ENCODE measurements around the gene AVPR1B.
"Not testable (repeated sequence)": the region's sequence is repeated elsewhere in the genome, so short reads cannot be mapped to it uniquely, and the experiment has no call there.

AVPR1B gene

DNA sequence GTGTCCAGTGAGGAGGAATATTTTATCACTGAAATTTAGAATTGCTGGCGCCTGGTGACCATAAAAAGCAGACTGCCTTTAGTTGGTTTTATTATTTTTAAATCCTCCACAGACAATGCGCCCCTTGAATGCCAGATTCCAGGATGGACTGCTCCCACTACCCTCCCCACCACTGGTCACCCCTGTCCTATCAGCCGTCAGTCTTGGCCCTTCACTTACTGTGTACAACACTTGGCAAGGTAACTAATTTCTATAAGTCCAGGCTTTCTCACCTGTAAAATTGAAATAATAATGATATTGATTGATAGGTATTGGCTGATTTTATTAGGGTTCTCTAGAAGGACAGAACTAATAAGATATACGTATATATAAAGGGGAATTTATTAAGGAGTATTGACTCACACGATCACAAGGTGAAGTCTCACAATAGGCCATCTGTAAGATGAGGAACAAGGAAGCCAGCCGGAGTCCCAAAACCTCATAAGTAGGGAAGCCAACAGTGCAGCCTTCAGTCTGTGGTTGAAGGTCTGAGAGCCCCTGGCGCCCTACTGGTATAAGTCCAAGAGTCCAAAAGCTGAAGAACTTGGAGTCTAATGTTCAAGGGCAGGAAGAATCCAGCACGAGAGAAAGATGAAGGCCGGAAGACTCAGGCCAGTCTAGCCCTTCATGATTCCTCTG, 46.4 kb downstream of the AVPR1B start:
- H3K4me1 ChIP-seq, result no peaks in the 10 kb centered on the region
- TF ChIP-seq, protein P1, sequence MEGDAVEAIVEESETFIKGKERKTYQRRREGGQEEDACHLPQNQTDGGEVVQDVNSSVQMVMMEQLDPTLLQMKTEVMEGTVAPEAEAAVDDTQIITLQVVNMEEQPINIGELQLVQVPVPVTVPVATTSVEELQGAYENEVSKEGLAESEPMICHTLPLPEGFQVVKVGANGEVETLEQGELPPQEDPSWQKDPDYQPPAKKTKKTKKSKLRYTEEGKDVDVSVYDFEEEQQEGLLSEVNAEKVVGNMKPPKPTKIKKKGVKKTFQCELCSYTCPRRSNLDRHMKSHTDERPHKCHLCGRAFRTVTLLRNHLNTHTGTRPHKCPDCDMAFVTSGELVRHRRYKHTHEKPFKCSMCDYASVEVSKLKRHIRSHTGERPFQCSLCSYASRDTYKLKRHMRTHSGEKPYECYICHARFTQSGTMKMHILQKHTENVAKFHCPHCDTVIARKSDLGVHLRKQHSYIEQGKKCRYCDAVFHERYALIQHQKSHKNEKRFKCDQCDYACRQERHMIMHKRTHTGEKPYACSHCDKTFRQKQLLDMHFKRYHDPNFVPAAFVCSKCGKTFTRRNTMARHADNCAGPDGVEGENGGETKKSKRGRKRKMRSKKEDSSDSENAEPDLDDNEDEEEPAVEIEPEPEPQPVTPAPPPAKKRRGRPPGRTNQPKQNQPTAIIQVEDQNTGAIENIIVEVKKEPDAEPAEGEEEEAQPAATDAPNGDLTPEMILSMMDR (IDR thresholded peaks at IDR 0.05; ENCODE audit: low read depth, low read length), result no peak
- DNase-seq, result no peak
- no peaks in the 10 kb centered on the region for H3K9me3 ChIP-seq
- H3K4me3 ChIP-seq (ENCODE audit: low read depth, low read length), result no peak overlapping the region
- no peaks in the 10 kb centered on the region for H3K36me3 ChIP-seq
- peaks cover 19% of the 10 kb centered on the region for H3K27me3 ChIP-seq

DNA sequence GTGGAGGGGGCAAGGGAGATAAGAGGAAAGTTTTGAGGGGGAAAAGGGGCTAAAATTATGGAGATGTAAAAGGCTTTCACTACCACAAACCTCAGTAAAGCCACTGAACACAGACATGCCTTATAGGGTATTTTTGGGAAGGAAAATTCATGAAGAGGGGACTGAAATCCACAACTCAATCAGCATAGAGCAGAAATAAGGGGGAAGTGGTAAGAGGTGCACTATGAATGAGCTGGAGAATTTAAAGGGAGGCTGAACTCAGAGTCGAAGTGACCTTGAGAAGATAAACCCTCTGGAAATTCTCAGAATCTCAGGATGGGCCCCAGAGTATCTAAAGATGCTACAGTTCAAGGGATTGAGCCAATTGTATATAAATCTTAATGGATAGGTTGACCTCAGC, 48.9 kb downstream of the AVPR1B start:
- TF ChIP-seq, protein P1 (IDR thresholded peaks at IDR 0.05; ENCODE audit: low read depth, low read length), result no peak
- Histone ChIP-seq H3K4me3 (ENCODE audit: low read depth, low read length) (no peak overlapping the region), H3K36me3 (no peaks in the 10 kb centered on the region), H3K4me1 (no peaks in the 10 kb centered on the region), H3K27me3 (peaks cover 18% of the 10 kb centered on the region), H3K9me3 (no peaks in the 10 kb centered on the region)
- DNase-seq, result no peak

DNA sequence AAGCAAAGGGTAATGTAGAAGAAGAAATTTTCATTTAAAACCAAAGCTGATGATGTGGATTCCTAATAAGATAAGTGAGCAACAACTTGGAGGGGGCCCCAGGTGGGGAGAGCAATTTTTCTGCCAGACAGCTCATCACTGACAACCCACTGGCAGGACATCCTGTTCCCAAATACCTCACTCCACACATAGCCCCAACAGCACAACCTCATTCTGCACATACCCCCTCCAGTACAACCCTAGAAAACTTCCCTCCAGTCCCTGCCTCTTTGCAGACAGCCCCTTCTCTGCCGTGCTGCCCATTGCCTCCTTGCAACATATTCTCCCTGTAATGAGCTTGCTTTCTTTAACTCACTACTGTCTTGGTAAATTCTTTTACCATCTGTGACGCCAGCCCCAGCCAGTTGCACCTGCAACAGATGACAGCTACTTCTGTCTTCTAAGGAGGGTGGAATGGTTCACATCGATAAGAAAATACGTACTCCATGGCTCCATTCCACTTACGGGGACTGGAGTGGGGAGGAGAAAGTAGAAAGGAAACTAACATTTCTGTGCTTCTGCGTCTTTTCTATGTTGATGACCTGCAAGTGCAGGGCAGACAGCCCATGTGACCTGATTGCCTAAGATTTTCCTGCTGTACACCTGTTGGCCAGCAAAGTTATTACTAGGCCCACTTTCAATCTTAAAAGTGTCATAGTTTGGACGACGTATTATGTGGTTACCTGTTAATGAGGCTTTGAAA, 49.5 kb downstream of the AVPR1B start:
- peaks cover 18% of the 10 kb centered on the region for H3K27me3 ChIP-seq
- H3K36me3 ChIP-seq, result no peaks in the 10 kb centered on the region
- TF ChIP-seq, protein P1 (IDR thresholded peaks at IDR 0.05; ENCODE audit: low read depth, low read length), result no peak
- H3K9me3 ChIP-seq, result no peaks in the 10 kb centered on the region; the same call in 1 of the 2 replicates
- DNase-seq, result no peak
- H3K4me3 ChIP-seq (ENCODE audit: low read depth, low read length), result no peak overlapping the region
- no peaks in the 10 kb centered on the region for H3K4me1 ChIP-seq

DNA sequence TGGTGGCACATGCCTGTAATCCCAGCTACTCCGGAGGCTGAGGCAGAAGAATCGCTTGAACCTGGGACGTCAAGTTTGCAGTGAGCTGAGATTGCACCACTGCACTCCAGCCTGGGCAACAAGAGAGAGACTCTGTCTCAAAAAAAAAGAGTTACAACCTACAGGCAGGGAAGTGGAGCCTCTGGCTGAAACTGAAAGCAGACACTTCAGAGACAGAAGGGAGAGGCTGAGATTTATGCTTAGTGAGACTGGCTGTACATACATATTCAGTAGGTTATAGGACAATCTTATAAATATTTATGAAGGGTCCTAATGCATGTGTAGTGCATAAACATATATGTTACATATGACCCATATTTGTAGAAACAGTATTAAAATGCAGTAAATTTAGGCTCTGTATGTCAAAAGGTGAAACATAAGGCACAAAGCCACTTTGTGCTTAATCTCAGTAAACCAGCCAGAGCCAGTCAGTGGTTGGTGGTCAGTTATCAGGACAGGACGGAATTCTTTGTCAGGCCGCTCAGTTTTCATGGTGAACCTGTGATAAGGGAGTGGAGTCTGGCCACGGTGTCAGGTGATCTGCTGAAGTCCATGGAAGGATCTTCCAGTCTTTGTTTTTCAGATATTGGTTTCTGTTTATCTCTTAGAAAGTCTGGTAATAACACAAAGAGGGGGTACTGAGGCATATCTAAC, 50.6 kb downstream of the AVPR1B start:
- Histone ChIP-seq H3K4me1 (no peaks in the 10 kb centered on the region), H3K9me3 (no peaks in the 10 kb centered on the region; the same call in 1 of the 2 replicates), H3K36me3 (no peaks in the 10 kb centered on the region), H3K27me3 (peaks cover 18% of the 10 kb centered on the region), H3K4me3 (ENCODE audit: low read depth, low read length) (no peak overlapping the region)
- TF ChIP-seq, protein P1 (IDR thresholded peaks at IDR 0.05; ENCODE audit: low read depth, low read length), result no peak
- DNase-seq, result no peak

DNA sequence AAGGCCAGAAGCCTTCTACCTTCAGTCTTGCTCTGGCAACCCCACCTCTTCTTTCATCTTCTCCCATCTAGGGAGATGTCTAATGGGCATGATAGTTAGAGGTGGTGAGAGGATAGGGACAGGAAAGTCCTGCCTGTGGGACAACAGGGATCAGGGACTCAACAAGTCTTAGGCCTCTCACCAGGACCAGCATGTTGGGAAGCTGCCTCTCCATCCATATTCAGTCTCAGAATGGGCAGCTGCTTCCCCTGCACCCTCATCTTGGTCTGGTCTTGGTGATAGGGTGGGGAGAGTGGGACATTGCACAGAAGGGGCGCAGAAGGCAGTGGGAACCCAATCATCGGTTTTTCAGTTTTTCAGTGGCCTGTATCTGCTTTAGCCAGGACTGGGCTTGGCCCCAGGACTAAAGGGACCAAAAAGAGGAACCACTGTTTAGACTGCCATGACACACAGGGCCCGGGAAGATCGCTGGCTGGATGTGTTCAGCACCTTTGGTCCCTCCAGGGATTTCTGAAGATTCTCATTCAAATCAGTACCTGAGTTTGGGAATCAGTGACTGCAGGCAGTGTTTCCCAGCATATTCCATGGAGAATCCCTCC, 51.5 kb downstream of the AVPR1B start:
- no peak for DNase-seq
- TF ChIP-seq, protein P1 (IDR thresholded peaks at IDR 0.05; ENCODE audit: low read depth, low read length), result no peak
- H3K9me3 ChIP-seq, result no peaks in the 10 kb centered on the region; the same call in 1 of the 2 replicates
- H3K27me3 ChIP-seq, result peaks cover 18% of the 10 kb centered on the region
- H3K36me3 ChIP-seq, result no peaks in the 10 kb centered on the region
- H3K4me3 ChIP-seq (ENCODE audit: low read depth, low read length), result no peak overlapping the region
- H3K4me1 ChIP-seq, result no peaks in the 10 kb centered on the region

DNA sequence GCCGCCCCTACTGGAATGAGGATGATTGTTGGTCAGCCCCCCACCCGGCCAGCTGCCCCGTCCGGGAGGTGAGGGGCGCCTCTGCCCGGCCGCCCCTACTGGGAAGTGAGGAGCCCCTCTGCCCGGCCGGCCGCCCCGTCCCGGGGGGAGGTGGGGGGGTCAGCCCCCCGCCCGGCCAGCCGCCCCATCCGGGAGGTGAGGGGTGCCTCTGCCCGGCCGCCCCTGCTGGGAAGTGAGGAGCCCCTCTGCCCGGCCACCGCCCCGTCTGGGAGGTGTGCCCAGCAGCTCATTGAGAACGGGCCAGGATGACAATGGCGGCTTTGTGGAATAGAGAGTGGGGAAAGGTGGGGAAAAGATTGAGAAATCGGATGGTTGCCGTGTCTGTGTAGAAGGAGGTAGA, 52.7 kb downstream of the AVPR1B start:
- H3K27me3 ChIP-seq, result peaks cover 16% of the 10 kb centered on the region
- H3K36me3 ChIP-seq; DNase-seq; H3K4me3 ChIP-seq (ENCODE audit: low read depth, low read length); H3K4me1 ChIP-seq; H3K9me3 ChIP-seq: not testable (repeated sequence)

DNA sequence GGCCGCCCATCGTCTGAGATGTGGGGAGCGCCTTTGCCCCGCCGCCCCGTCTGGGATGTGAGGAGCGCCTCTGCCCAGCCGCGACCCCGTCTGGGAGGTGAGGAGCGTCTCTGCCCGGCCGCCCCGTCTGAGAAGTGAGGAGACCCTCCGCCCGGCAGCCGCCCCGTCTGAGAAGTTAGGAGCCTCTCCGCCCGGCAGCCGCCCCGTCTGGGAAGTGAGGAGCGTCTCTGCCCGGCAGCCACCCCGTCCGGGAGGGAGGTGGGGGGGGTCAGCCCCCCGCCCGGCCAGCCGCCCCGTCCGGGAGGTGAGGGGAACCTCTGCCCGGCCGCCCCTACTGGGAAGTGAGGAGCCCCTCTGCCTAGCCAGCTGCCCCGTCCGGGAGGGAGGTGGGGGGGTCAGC, 53.2 kb downstream of the AVPR1B start:
- not testable (repeated sequence) for H3K36me3 ChIP-seq; H3K4me3 ChIP-seq (ENCODE audit: low read depth, low read length); H3K9me3 ChIP-seq; DNase-seq; H3K4me1 ChIP-seq
- peaks cover 16% of the 10 kb centered on the region for H3K27me3 ChIP-seq
